HG02840 (cell line): ENCODE data around the gene CPEB4.

Experiments
- ATAC-seq: cut with Tn5 transposase; IDR thresholded peaks from one replicate; pipeline ENCODE4 v1.9.1; 2021; ENCODE audit warnings: mild to moderate bottlenecking, moderate library complexity, moderate number of reproducible peaks; ENCODE audit not compliant: unreplicated experiment, low FRiP score

Gene CPEB4

GRCh38 chr5:173970878-173971650 lies 82.9 kb downstream of the CPEB4 start:
- no peak for ATAC-seq

GRCh38 chr5:173971681-173972345 lies 83.7 kb downstream of the CPEB4 start:
- ATAC-seq: no peak

GRCh38 chr5:173972607-173972924 lies 84.4 kb downstream of the CPEB4 start:
- no peak for ATAC-seq

GRCh38 chr5:173972925-173973615 lies 84.9 kb downstream of the CPEB4 start:
- no peak for ATAC-seq

GRCh38 chr5:173973616-173973969 lies 85.4 kb downstream of the CPEB4 start:
- ATAC-seq: no peak

- no peak for ATAC-seq
Observed at GRCh38 chr5:173974688-173975239, 86.6 kb downstream of the CPEB4 start.

GRCh38 chr5:173981185-173981761 lies 93.1 kb downstream of the CPEB4 start:
- no peak for ATAC-seq

GRCh38 chr5:173984218-173984617 lies 96.1 kb downstream of the CPEB4 start:
- ATAC-seq: no peak

- ATAC-seq: no peak
Observed at GRCh38 chr5:173988554-173989431, 100.6 kb downstream of the CPEB4 start, which contains the start of gene C5orf47. Gene C5orf47 (plus strand): TSS chr5:173989170. CDS start chr5:173989264, 94 bp downstream.

- ATAC-seq: no peak
Observed at GRCh38 chr5:173989432-173990082, 101.4 kb downstream of the CPEB4 start.

- ATAC-seq: no peak
Observed at GRCh38 chr5:173997331-173997730, 109.2 kb downstream of the CPEB4 start.

- ATAC-seq: no peak
Observed at GRCh38 chr5:173998531-173998930, 110.4 kb downstream of the CPEB4 start.

GRCh38 chr5:174000076-174000475 lies 111.9 kb downstream of the CPEB4 start:
- no peak for ATAC-seq

GRCh38 chr5:174003795-174004194 lies 115.6 kb downstream of the CPEB4 start:
- ATAC-seq: no peak

- no peak for ATAC-seq
Observed at GRCh38 chr5:174008922-174009321, 120.8 kb downstream of the CPEB4 start.

- ATAC-seq: no peak
Observed at GRCh38 chr5:174010365-174010764, 122.2 kb downstream of the CPEB4 start.

GRCh38 chr5:174011441-174011840 lies 123.3 kb downstream of the CPEB4 start:
- ATAC-seq: no peak
